ENCODE data around the gene PGAM4.

Gene PGAM4

GRCh38 chrX:77935886-77936285 is 33.6 kb downstream of the PGAM4 start:
- TF ChIP-seq CREB1 (IDR thresholded peaks at IDR 0.05; ENCODE audit: low read depth) (no peak), USF1 (IDR thresholded peaks at IDR 0.05) (no peak), FOXM1 (IDR thresholded peaks at IDR 0.05; ENCODE audit: borderline replicate concordance, low read depth) (no peak), TAF1 (IDR thresholded peaks at IDR 0.05; ENCODE audit: low read depth) (no peak), TEAD4 (IDR thresholded peaks at IDR 0.05) (no peak), EGR1 (IDR thresholded peaks at IDR 0.05) (no peak)

GRCh38 chrX:77930581-77930980 is 38.9 kb downstream of the PGAM4 start:
- no peak for TF ChIP-seq REST (IDR thresholded peaks at IDR 0.05; ENCODE audit: low read depth)
- TF ChIP-seq ZBTB7A (IDR thresholded peaks at IDR 0.05; ENCODE audit: low read depth): no peak
- no peak for TF ChIP-seq CREB1 (IDR thresholded peaks at IDR 0.05; ENCODE audit: low read depth)
- TF ChIP-seq YY1 (IDR thresholded peaks at IDR 0.05; ENCODE audit: low read depth): no peak
- TF ChIP-seq TCF12 (IDR thresholded peaks at IDR 0.05; ENCODE audit: low read depth): no peak
- no peak for TF ChIP-seq TAF1 (IDR thresholded peaks at IDR 0.05; ENCODE audit: low read depth)
- no peak for TF ChIP-seq RAD21 (IDR thresholded peaks at IDR 0.05; ENCODE audit: low read depth)
- TF ChIP-seq EGR1 (IDR thresholded peaks at IDR 0.05): no peak
- TF ChIP-seq MAX (IDR thresholded peaks at IDR 0.05): no peak

GRCh38 chrX:77925764-77926163 is 43.7 kb downstream of the PGAM4 start:
- TF ChIP-seq MAX (IDR thresholded peaks at IDR 0.05): no peak
- no peak for TF ChIP-seq EGR1 (IDR thresholded peaks at IDR 0.05)
- no peak for TF ChIP-seq CEBPB (IDR thresholded peaks at IDR 0.05)
- no peak for TF ChIP-seq USF1 (IDR thresholded peaks at IDR 0.05)
- no peak for TF ChIP-seq TCF12 (IDR thresholded peaks at IDR 0.05; ENCODE audit: low read depth)
- no peak for TF ChIP-seq RAD21 (IDR thresholded peaks at IDR 0.05; ENCODE audit: low read depth)
- no peak for TF ChIP-seq CREB1 (IDR thresholded peaks at IDR 0.05; ENCODE audit: low read depth)
- no peak for TF ChIP-seq NFIC (IDR thresholded peaks at IDR 0.05)
- TF ChIP-seq FOXM1 (IDR thresholded peaks at IDR 0.05; ENCODE audit: borderline replicate concordance, low read depth): no peak
- TF ChIP-seq EP300 (IDR thresholded peaks at IDR 0.05; ENCODE audit: borderline replicate concordance): no peak
- TF ChIP-seq ZBTB7A (IDR thresholded peaks at IDR 0.05; ENCODE audit: low read depth): no peak
- TF ChIP-seq TEAD4 (IDR thresholded peaks at IDR 0.05): no peak

- TF ChIP-seq ZBTB7A (IDR thresholded peaks at IDR 0.05; ENCODE audit: low read depth): no peak
- no peak for TF ChIP-seq TCF12 (IDR thresholded peaks at IDR 0.05; ENCODE audit: low read depth)
- TF ChIP-seq FOXM1 (IDR thresholded peaks at IDR 0.05; ENCODE audit: borderline replicate concordance, low read depth): no peak
- TF ChIP-seq NFIC (IDR thresholded peaks at IDR 0.05): no peak
Measured at GRCh38 chrX:77924320-77924859, 45.0 kb downstream of the PGAM4 start.

- TF ChIP-seq ZBTB7A (IDR thresholded peaks at IDR 0.05; ENCODE audit: low read depth): no peak
- TF ChIP-seq CREB1 (IDR thresholded peaks at IDR 0.05; ENCODE audit: low read depth): no peak
- no peak for TF ChIP-seq CEBPB (IDR thresholded peaks at IDR 0.05)
- no peak for TF ChIP-seq MAX (IDR thresholded peaks at IDR 0.05)
- no peak for TF ChIP-seq USF1 (IDR thresholded peaks at IDR 0.05)
- TF ChIP-seq TCF12 (IDR thresholded peaks at IDR 0.05; ENCODE audit: low read depth): no peak
- no peak for TF ChIP-seq FOXM1 (IDR thresholded peaks at IDR 0.05; ENCODE audit: borderline replicate concordance, low read depth)
- no peak for TF ChIP-seq EGR1 (IDR thresholded peaks at IDR 0.05)
- TF ChIP-seq TEAD4 (IDR thresholded peaks at IDR 0.05): no peak
- TF ChIP-seq TAF1 (IDR thresholded peaks at IDR 0.05; ENCODE audit: low read depth): no peak
- no peak for TF ChIP-seq REST (IDR thresholded peaks at IDR 0.05; ENCODE audit: low read depth)
- no peak for TF ChIP-seq YY1 (IDR thresholded peaks at IDR 0.05; ENCODE audit: low read depth)
- TF ChIP-seq RAD21 (IDR thresholded peaks at IDR 0.05; ENCODE audit: low read depth): no peak
- TF ChIP-seq NFIC (IDR thresholded peaks at IDR 0.05): no peak
- no peak for TF ChIP-seq EP300 (IDR thresholded peaks at IDR 0.05; ENCODE audit: borderline replicate concordance)
Measured at GRCh38 chrX:77922787-77923186, 46.7 kb downstream of the PGAM4 start.

Measured in Ishikawa (cell line).